DMS153 (cell line): ENCODE results near the gene LNX1.

Source experiments
- DNase-seq: peaks from one replicate; lab custom pipeline; 2025; lab: John Stamatoyannopoulos, UW

LNX1 gene

GRCh38 chr4:53591372-53591892 is at the start of gene LNX1:
TSS of gene LNX1 (minus strand) at chr4:53591486. CDS start at chr4:53574002, 17,484 bp downstream.
- peak; percentile 95 for DNase-seq

GRCh38 chr4:53640576-53641453 is 49.5 kb upstream of the LNX1 start:
- DNase-seq, result peak; percentile 65

GRCh38 chr4:53638919-53639318 is 47.6 kb upstream of the LNX1 start:
- no peak for DNase-seq

DNA sequence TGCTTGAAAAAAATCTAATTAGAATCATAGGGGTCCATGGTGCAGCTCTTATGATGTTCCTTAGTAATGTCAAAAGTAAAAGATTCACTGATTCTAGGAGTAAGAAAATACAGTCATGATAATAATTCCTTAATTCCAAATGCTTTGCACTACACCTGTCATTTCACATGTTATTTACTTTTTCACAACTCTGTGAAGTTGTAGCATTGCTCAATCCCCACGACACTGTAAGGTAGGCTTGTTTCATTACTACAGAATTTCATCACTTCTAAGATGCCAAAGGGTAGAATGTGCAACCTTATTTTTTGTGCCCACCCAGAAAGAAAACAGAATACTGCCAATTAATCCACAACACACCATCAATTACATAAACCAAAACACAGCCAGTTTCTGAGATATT is 46.1 kb upstream of the LNX1 start:
- DNase-seq, result no peak

DNA sequence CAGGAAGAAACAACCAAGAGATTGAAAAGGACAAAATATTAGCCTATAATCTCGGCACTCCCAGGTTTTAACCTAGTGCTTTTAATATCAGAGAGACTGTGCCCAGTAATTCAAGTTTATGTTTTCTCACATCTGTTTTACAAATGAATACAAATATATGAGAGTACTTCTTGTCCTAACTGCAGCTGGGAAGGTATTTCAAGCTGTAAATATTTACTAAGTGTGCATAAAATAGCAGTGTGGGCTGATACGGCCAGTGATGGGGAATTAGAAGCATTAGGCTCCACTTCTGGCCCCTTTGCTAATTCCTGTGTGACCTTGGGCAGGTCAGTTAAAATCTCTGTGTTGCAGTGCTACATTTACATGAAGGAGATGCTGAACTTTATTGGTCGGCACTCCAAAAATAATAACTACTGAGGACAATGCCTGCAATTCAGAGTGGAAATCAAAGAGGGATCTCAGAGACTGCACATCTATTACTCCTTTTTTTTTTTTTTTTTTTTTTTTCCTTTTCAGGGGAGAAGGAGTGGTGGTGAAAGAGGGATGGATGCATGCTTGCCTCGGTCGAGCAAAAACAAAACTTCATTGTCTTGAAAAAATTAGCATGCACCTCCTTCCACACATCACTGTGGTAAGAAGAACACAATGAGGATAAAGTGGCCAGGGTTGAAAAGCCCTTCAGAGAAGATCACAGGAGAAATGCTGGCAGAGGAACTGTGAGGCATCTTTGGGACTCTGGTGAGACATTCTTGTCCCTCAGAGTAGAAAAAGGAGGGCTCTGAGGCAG is 44.6 kb upstream of the LNX1 start:
- no peak for DNase-seq

- DNase-seq, result no peak
Observed at GRCh38 chr4:53633608-53634007, 42.3 kb upstream of the LNX1 start.

GRCh38 chr4:53629296-53629695 is 38.0 kb upstream of the LNX1 start:
- no peak for DNase-seq

DNA sequence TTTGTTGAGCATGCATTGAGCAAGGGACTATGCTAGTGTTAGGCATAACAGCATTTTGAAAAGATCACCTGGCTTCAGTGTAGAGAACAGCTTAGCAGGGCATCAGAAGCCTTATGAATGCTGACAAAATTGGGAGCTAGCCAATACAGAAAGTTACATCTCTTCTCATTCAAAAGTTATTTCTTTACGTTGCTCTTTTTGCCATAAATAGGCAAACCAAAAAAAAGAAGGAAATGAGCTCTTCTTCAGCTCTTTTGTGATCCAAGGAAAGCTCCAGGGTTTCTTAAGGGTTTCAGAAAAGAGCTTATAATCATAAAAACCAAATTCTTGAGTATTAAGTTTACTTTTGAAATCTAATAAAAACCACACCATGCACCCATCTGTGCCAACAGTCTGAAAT is 35.2 kb upstream of the LNX1 start:
- DNase-seq, result no peak

DNA sequence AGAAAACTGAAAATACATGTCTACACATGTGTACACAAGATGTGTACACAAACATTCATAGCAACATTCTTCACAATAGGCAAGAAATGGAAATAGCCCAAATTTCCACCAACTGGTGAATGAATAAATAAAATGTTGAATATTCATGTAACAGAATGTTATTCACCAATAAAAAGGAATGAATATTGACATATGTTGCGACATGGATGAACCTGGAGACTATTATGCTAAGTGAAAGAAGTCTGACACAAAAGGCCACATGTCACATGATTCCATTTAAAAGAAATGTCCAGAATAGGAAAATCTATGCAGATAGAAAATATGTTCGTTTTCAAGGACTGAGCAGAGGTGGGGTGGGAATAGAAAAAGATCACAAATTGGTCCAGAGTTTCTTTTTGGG is 34.6 kb upstream of the LNX1 start:
- no peak for DNase-seq

DNA sequence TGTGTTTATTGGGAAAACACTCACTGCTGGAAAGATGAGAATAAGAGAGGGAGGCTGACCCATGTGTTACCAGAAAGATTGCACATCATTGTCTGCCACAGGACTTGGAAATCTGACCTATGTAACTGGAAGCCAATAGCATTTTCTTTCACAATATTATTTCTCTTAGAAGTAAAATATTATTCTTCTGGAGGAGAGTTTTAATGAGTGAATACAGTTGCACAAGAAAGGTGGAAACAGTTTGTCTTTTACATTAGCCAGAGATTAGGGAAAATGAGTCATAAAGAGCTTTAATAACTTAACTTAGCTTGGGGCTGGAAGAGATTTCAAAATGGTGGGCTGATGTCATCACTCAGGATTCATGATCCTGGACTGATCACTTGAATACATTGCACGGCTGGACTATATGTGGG is 31.5 kb upstream of the LNX1 start:
- DNase-seq, result no peak

- DNase-seq, result no peak
Observed at GRCh38 chr4:53620956-53621355, 29.7 kb upstream of the LNX1 start.

DNA sequence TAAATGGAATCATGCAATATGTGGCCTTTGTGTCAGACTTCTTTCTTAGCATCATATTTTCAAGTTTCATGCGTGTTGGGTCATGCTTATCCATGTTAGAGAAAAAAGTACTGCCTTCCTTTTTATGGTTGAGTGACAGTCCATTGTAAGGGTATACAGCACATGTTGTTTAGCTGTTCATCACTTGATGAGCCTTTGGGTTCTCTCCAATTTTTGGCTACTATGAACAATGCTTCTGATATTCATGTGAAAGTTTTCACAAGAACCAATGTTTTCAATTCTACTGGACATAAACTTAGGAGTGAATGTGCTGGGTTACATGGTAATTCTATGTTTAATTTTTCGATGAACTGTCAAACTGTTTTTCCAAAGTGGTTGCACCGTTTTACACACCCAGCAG is 28.1 kb upstream of the LNX1 start:
- DNase-seq, result no peak

DNA sequence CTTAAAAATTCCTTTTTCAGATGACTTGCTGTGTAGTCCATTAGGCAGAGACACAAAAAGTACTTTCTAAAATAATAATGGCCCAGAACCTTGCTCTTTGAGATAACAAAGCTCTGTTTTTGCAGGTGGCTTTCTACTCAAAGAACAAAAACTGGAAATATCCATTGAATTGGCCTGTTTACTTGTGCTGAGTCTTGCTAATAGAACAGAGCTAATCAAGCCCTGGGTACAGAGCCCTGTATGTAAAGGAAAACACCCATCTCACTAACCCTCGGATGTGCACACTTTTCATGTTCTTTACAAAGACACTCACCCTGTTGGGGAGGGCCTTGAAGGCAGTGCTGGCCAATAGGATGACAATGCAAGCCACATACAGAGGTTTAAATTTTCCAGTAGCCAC is 27.0 kb upstream of the LNX1 start:
- DNase-seq, result no peak

- no peak for DNase-seq
Observed at GRCh38 chr4:53617101-53617680, 25.9 kb upstream of the LNX1 start.

DNA sequence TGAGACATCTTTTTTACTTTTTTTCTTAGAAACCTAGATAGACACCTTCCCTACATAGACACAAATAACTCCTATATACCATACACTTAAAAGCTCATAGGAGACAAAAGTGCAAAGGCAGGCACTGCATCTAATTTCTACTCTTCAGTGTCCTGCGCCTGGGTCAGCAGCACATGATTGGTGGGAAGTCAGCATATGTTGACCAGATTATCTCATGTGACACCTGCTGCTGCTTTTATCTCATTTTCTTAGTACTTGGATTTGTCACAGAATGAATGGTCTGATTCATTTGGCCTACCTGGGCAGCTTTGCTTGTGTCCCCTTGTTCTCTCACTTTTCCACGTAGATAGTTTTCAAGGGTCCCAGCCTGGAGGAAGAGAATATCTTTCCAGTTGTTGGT is 24.9 kb upstream of the LNX1 start:
- no peak for DNase-seq

DNA sequence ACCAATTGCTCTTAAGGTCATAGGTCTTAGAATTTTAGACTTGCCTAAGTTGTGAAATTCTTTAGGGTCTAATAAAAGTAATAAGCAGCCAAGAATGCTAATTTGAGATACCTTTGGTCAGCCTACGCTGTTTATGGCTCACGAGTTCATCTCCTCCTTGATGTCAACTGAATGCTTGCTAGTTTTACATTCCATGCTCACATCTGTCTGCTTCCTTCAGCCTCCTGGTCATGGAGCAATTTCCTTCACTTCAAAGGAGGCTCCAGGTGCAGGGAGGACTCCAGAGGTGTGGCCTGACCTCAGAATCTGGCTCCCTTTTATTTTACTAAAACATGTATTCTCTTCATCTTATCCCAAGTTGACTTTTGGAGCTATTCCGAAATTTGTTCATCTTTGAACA is 23.3 kb upstream of the LNX1 start:
- no peak for DNase-seq

DNA sequence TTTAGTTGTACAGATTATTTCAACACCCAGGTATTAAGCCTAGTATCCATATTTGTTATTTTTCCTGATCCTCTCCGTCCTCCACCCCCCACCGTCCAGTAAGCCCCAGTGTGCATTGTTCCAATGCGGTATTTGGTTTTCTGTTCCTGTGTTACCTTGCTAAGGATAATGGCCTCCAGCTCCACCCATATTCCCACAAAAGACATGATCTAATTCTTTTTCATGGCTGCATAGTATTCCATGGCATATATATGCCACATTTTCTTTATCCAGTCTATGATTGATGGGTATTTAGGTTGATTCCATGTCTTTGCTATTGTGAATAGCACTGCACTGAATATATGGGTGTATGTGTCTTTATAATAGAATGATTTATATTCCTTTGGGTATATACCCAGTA is 22.1 kb upstream of the LNX1 start:
- DNase-seq, result no peak

- DNase-seq, result no peak
Observed at GRCh38 chr4:53608649-53609048, 17.4 kb upstream of the LNX1 start.

GRCh38 chr4:53608242-53608641 is 17.0 kb upstream of the LNX1 start:
- no peak for DNase-seq

DNA sequence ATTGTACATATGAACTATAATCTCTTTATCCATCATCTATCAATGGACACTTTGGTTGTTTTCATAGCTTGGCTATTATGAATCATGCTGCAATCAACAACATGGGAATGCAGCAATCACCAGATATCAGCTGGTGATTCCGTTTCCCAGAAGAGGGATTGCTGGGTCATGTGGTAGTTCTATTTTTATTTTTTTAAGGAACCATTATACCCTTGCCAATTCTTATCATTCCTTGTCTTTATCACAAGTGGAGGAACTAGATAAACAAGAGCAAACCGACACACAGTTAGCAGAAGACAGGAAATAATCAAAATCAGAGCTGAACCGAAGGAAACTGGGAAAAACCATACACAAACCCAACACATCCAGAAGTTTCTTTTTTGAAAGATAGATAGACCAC is 14.5 kb upstream of the LNX1 start:
- DNase-seq, result no peak

GRCh38 chr4:53602390-53602789 is 11.1 kb upstream of the LNX1 start:
- no peak for DNase-seq

GRCh38 chr4:53601251-53601764 is 10.0 kb upstream of the LNX1 start:
- peak; percentile 90 for DNase-seq
